M059J (cell line): Measurements from ENCODE around the gene TOR4A. TPM values are rescaled to one million over a fixed set of nuclear protein-coding genes. Genes with fewer than 3 reads are reported as not detected.
"Not testable (repeated sequence)": the region's sequence is repeated elsewhere in the genome, so short reads cannot be mapped to it uniquely, and the experiment has no call there.

ENCODE experiments used
- DNase-seq: peaks from one replicate; pipeline ENCODE4 v3.0.0-alpha.2; 2012; ENCODE audit warnings: low read depth
- total RNA-seq: library from RNA; depleted of rRNA; stranded (reverse); fragments of >200 nt; shearing (Covaris generic); gene quantifications from 2 replicates; pipeline ENCODE4 v1.2.3, GENCODE V29; 2014

The TOR4A gene
- total RNA-seq, 1 experiment from 2014 or later = 1.7 TPM

GRCh38 chr9:137252555-137253506, 24.7 kb upstream of the TOR4A start:
- DNase-seq = no peak

- peak; percentile 26 for DNase-seq
Measured at GRCh38 chr9:137253717-137254623, 23.6 kb upstream of the TOR4A start.

GRCh38 chr9:137254624-137255447, 22.7 kb upstream of the TOR4A start, which contains the start of gene NELFB:
TSS of gene NELFB (plus strand) at chr9:137255327.
- peak; percentile 83 for DNase-seq

GRCh38 chr9:137255448-137256114, 21.9 kb upstream of the TOR4A start:
- peak; percentile 42 for DNase-seq

GRCh38 chr9:137256362-137256761, 21.2 kb upstream of the TOR4A start:
- DNase-seq = no peak

GRCh38 chr9:137256856-137257255, 20.7 kb upstream of the TOR4A start:
- DNase-seq = no peak

GRCh38 chr9:137262173-137262908, 15.2 kb upstream of the TOR4A start:
- not testable (repeated sequence) for DNase-seq

- DNase-seq = no peak
Measured at GRCh38 chr9:137262909-137263285, 14.6 kb upstream of the TOR4A start.

- DNase-seq = no peak
Measured at GRCh38 chr9:137263506-137263905, 14.0 kb upstream of the TOR4A start.

GRCh38 chr9:137264067-137264466, 13.5 kb upstream of the TOR4A start:
- DNase-seq = no peak

- DNase-seq = no peak
Measured at GRCh38 chr9:137265496-137266161, 11.9 kb upstream of the TOR4A start.

- no peak for DNase-seq
Measured at GRCh38 chr9:137266162-137266527, 11.4 kb upstream of the TOR4A start.

- no peak for DNase-seq
Measured at GRCh38 chr9:137266585-137267453, 10.7 kb upstream of the TOR4A start.

- no peak for DNase-seq
Measured at GRCh38 chr9:137267933-137268355, 9.6 kb upstream of the TOR4A start.

GRCh38 chr9:137268538-137269201, 8.9 kb upstream of the TOR4A start:
- no peak for DNase-seq

GRCh38 chr9:137269231-137269772, 8.2 kb upstream of the TOR4A start:
- DNase-seq = no peak

- no peak for DNase-seq
Measured at GRCh38 chr9:137270929-137271695, 6.4 kb upstream of the TOR4A start.
